HG03565 (cell line): ENCODE measurements around the gene NSUN4.

Experiments used
- ATAC-seq: cut with Tn5 transposase; IDR thresholded peaks from one replicate; pipeline ENCODE4 v1.9.1; 2021; ENCODE audit warnings: mild to moderate bottlenecking, moderate library complexity; ENCODE audit not compliant: unreplicated experiment

NSUN4 gene

DNA sequence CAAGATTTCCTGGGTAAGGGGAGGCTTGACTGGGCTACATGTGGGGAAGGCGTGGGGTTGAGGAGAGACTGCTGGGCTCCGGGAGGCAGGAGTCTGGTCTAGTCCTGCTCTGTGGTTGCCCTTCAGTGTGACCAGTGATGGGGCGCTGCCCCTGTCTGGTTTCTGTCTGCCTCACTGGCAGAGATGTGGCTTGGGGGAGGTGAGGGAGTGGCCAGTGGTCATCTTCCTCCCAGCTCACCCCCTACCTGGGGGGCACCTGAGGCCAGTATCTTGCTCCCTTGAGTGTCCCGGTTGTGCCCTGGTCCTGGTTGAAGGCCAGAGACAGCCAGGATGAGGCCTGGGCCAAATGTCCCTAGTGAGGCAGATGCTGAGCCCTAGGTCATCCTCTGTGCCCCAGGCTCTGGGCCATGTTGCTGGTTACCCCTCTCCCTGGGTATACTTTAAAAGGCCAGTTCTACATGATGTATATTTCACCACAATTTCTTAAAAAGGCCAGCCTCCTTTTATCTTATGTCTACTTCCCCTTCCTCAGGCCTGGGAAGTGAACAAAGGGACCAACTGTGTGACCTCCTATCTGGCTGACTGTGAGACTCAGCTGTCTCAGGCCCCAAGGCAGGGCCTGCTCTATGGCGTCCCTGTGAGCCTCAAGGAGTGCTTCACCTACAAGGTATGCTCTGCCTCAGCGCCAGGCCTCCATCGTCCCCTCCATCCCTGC, 64.0 kb downstream of the NSUN4 start:
- ATAC-seq, result no peak

DNA sequence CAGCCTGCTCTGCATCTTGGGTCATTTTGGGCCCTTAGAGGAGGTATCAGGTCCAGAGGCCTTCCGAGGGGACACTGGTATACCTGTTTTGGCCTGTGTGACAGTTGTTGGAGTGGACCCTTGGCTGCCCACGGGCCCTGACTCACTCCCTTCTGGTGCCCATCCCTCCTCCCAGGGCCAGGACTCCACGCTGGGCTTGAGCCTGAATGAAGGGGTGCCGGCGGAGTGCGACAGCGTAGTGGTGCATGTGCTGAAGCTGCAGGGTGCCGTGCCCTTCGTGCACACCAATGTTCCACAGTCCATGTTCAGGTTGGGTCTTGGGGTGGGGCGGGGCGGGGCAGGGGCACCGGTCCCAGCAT, 64.6 kb downstream of the NSUN4 start:
- ATAC-seq, result no peak

DNA sequence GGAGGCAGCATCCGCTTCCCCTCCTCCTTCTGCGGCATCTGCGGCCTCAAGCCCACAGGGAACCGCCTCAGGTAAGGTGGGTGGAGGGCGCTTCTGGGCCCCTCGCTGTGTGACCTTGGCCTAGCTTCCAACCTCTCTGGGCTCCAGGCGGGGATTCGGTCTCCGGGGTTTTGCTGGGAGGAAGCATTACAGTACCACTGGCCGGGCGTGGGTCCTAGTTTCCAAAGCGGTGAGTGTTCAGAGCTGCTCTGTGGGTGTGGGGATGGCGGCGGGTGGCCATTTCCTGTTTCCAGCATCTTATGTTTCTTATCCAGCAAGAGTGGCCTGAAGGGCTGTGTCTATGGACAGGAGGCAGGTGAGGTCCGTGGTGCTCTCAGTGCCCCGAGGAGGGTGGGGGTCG, 65.1 kb downstream of the NSUN4 start:
- ATAC-seq, result no peak

DNA sequence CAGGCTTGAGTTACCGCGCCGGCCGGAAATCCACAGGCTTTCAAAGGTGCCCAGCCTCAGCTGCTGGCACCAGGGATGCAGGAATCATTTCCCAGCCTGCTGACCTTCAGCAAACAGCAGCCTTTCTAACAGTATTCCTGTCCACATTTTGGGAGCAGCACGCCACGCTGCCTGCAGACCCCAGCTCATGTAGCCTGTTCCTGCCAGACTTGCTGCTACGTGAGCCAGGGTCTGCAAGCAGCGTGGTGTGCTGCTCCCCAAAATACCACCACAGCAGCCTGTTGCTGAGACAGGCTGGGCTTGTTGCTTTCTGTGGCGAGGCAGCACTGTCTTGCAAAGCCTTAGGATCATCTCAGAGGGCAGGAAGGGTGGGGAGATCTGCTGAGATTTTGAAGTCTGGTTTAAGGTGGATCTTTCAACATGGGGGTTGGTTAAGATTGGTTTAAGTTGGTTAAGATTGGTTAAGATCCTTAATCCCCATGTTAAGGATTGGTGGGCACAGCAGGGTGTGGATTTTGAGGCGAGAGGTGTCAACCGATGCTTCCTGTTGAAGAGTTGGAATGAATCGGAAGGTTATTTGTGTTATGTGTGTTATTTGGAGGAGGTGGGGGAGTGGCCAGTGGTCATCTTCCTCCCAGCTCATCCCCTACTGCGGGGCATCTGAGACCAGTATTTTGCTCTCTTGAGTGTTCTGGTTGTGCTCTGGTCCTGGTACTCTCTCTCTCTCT, 66.4 kb downstream of the NSUN4 start:
- ATAC-seq, result no peak

DNA sequence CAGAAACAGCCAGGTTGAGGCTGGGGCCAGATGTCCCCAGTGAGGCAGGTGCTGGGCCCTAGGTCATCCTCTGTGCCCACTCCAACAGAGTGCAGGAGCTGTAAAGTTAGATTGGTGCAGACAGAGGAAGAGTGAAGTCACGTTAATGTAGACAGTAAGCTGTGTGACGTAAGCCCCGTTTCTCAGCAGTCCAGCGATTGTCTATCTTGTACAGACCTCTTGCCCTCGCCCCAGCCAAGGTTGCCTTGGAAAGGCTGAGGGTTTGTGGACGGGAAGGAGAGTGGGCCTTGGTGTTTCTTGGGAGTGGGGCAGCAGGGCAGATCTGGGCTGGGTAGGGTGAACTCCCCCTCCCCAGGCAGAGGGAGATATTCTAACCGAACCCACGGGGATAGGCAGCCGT, 67.0 kb downstream of the NSUN4 start:
- no peak for ATAC-seq

DNA sequence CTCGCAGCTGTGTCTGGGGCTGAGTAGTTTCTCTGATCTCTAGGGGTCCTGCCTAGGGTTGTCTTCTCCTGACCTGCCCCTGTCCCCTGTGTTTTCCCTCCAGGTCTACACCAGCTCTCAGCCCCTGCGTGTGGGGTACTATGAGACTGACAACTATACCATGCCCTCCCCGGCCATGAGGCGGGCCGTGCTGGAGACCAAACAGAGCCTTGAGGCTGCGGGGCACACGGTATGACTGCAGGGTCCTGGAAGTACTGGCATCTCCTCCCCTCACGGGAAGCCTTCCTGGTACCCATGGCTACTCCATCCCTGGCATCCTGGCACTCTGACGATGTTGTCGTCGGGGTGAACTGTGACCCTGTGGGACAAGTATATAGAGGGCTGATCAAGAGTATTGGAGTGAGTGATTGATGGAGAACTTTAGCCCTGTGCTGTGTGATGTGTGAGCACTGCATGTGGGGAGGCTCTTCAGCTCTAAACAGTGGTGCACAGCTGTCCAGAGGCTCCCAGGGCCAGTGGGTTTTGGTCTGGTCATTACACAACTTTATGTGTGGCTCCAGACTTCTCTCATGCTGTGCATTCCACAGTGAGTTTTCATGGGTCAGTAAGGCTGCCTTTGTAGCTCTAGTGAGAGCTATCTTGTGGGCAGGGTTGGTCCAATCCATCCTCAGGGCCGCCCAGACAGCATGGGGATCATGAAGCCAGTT, 67.9 kb downstream of the NSUN4 start:
- ATAC-seq, result no peak

DNA sequence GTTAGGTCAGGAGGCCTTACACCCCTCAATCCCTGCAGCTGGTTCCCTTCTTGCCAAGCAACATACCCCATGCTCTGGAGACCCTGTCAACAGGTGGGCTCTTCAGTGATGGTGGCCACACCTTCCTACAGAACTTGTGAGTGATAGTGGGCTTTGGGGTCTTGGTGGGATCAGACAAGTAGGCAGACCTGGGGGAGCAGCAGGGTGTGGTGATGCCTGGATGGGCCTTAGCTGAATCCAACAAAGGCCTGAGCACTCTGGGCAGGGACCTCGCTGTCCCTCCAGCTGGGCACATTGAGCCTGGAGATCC, 68.4 kb downstream of the NSUN4 start:
- ATAC-seq, result no peak

DNA sequence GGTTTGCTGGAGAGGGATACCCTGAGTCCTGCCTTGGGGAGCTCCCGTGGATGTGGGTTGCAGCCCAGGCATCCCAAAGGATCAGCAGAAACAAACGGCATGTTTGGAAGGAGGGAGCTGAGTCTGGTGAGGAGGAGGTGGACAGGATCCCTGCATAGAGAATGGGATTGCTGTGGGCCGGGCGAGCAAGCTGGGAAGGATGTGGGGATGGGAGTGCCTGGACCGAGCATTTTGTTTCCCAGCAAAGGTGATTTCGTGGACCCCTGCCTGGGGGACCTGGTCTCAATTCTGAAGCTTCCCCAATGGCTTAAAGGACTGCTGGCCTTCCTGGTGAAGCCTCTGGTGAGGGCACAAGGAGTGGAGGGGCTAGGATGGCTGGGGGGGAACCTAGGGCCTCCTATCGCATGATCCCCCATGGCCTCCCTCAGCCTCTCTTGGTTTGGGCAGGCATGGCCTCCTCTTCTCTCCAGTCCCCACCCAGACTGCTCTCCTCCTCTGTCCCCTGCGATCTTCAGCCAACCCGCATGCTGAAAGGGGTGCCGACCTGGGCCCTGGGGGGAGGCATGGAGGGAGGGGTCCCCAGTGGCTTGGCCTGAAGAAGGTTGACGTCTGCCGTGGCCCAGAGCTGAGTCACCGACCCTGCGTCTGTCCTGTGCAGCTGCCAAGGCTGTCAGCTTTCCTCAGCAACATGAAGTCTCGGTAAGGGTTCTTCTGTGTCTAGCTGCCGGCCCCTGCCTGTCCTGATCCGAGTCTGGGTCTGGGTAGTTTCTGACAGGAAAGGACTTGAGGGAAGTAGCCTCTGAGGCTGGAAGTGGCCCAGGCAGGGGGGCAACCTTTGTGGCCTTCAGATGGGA, 69.8 kb downstream of the NSUN4 start:
- ATAC-seq, result no peak

DNA sequence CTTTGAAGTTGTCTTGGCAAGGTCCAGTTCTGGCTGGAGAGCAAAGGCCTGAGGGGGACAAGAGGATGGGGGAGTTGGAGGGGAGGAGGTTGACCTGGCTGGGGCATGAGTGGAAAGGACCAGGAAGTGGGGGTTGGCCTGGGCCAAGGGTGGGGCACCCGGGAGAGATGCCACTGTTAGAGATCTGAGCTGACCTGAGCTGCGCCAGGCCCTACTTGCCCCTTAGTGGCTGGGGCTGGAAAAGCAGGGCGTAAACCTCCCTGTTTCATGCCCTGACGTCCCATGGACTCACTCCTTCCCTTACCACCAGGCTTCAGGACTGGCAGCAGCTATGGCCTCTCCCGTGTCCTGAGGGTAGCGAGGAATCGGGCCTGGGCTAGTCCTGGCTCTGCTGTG, 70.4 kb downstream of the NSUN4 start:
- ATAC-seq, result no peak
